Measurements from ENCODE around the gene KCNAB1. TPM values are rescaled to one million over a fixed set of nuclear protein-coding genes. Genes with fewer than 3 reads are reported as not detected.
"Not testable (repeated sequence)": the region's sequence is repeated elsewhere in the genome, so short reads cannot be mapped to it uniquely, and the experiment has no call there.

Gene KCNAB1
- total RNA-seq (not detected in 2 replicates), polyA plus RNA-seq (not detected in 2 replicates), polyA minus RNA-seq (0.07 TPM in 1 of 2 replicates, not detected in the other)
- total RNA-seq (2013), result 0.16 TPM

DNA sequence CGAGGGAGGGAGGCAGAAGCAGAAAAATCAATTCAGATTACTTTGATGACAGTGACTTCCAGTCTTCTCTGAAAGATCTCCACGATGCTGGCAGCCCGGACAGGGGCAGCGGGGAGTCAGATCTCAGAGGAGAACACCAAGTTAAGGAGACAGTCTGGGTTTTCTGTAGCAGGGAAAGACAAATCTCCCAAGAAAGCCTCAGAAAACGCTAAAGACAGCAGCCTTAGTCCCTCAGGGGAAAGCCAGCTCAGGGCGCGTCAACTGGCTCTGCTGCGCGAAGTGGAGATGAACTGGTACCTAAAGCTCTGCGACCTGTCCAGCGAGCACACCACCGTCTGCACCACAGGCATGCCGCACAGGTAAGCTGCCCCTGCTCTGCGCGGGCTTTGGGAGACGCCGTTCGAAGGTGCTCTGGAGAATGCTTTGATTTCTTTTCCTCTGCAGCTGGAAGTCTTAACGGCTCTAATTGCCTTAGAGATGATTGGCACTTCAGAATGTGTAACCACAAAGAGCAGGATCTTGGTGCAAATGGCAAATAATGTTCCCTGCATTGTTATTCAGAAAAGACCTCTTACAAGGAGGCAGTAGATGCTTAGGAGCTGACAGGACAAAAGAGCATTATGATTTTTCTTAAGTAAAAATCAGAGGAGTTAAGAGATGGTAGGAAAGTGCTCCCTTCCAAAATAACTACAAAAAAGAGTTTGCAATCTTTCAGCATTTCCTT is at the start of gene KCNAB1:
Gene KCNAB1 (plus strand): TSS at position 51 of the 724 bp plus-strand sequence.
- Histone ChIP-seq H2AFZ (ENCODE audit: insufficient read depth, low read depth, low read length, poor library complexity, severe bottlenecking) (no peak within 1 kb of the TSS), H3K9ac (ENCODE audit: low read length) (no peak within 1 kb of the TSS), H3K79me2 (ENCODE audit: control insufficient read depth, insufficient read depth, low read length) (no peaks in the 10 kb centered on the region), H4K20me1 (ENCODE audit: control insufficient read depth, insufficient read depth, low read length, poor library complexity, severe bottlenecking) (no peaks in the 10 kb centered on the region), H3K27me3 (replicated peaks in 1 of 4; ENCODE audit: control extremely low read depth in 1 of 4, control insufficient read depth in 3 of 4, insufficient read depth in 4 of 4, low read length in 3 of 4) (peaks cover 0 to 2% (median 0%) of the 10 kb centered on the region in 4 experiments), H3K4me3 (ENCODE audit: control extremely low read depth in 1 of 5, extremely low read depth in 1 of 5, insufficient read depth in 1 of 5, low read depth in 2 of 5, low read length in 4 of 5) (no peak within 1 kb of the TSS), H3K9me3 (ENCODE audit: control extremely low read depth in 1 of 3, control insufficient read depth in 2 of 3, insufficient read depth in 1 of 3, low read length in 2 of 3) (no peaks in the 10 kb centered on the region), H3K27ac (ENCODE audit: low read length in 2 of 2) (no peak within 1 kb of the TSS), H3K4me1 (ENCODE audit: control insufficient read depth in 2 of 2, insufficient read depth in 2 of 2, low read length in 2 of 2) (no peaks in the 10 kb centered on the region), H3K36me3 (replicated peaks in 1 of 2; ENCODE audit: control extremely low read depth in 1 of 2, control insufficient read depth in 1 of 2, extremely low read depth in 1 of 2, insufficient read depth in 2 of 2, low read length in 1 of 2) (no peaks in the 10 kb centered on the region), H3K4me2 (replicated peaks; ENCODE audit: low read depth, low read length, poor library complexity, severe bottlenecking) (no peak within 1 kb of the TSS)
- H3K27me3 Mint-ChIP-seq, result peaks cover 5% of the 10 kb centered on the region
- 52% methylated on average over 19 of the region's 19 CpGs for WGBS (ENCODE audit: insufficient coverage)
- no peak within 1 kb of the TSS for H3K27ac Mint-ChIP-seq
- H3K9me3 Mint-ChIP-seq (ENCODE audit: insufficient read depth), result no peaks in the 10 kb centered on the region
- ATAC-seq (ENCODE audit: low read depth), result no peak
- CTCF ChIA-PET, result no interaction called here
- no peak for DNase-seq
- no peaks in the 10 kb centered on the region for H3K4me1 Mint-ChIP-seq
- no peak within 1 kb of the TSS for H3K4me3 Mint-ChIP-seq
- POLR2A ChIA-PET, result no interaction called here
- intact Hi-C loops (cut with micrococcal nuclease), result no loop called here
- TF ChIP-seq, protein P1, sequence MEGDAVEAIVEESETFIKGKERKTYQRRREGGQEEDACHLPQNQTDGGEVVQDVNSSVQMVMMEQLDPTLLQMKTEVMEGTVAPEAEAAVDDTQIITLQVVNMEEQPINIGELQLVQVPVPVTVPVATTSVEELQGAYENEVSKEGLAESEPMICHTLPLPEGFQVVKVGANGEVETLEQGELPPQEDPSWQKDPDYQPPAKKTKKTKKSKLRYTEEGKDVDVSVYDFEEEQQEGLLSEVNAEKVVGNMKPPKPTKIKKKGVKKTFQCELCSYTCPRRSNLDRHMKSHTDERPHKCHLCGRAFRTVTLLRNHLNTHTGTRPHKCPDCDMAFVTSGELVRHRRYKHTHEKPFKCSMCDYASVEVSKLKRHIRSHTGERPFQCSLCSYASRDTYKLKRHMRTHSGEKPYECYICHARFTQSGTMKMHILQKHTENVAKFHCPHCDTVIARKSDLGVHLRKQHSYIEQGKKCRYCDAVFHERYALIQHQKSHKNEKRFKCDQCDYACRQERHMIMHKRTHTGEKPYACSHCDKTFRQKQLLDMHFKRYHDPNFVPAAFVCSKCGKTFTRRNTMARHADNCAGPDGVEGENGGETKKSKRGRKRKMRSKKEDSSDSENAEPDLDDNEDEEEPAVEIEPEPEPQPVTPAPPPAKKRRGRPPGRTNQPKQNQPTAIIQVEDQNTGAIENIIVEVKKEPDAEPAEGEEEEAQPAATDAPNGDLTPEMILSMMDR (IDR thresholded peaks at IDR 0.05), result no peak
- TF ChIP-seq EZH2 (IDR thresholded peaks at IDR 0.05; ENCODE audit: borderline replicate concordance, insufficient read depth, low read depth, low read length, poor library complexity, severe bottlenecking), result no peak

- H3K4me1 ChIP-seq (ENCODE audit: control insufficient read depth in 2 of 2, insufficient read depth in 2 of 2, low read length in 2 of 2), result no peaks in the 10 kb centered on the region
- no peaks in the 10 kb centered on the region for H3K79me2 ChIP-seq (ENCODE audit: control insufficient read depth, insufficient read depth, low read length)
- H3K9me3 ChIP-seq (ENCODE audit: control extremely low read depth in 1 of 3, control insufficient read depth in 2 of 3, insufficient read depth in 1 of 3, low read length in 2 of 3), result peaks cover 0 to 3% (median 0%) of the 10 kb centered on the region in 3 donors
- ChIA-PET POLR2A (no interaction called here), CTCF (no interaction called here)
- ATAC-seq (ENCODE audit: low read depth) (no peak), DNase-seq (no peak)
- no peaks in the 10 kb centered on the region for H3K4me1 Mint-ChIP-seq
- H3K9me3 Mint-ChIP-seq (ENCODE audit: insufficient read depth), result no peaks in the 10 kb centered on the region
- WGBS (ENCODE audit: insufficient coverage), result no CpG with 5 or more reads among the region's 1 CpG
- no peak overlapping the region for H3K4me2 ChIP-seq (replicated peaks; ENCODE audit: low read depth, low read length, poor library complexity, severe bottlenecking)
- H3K4me3 Mint-ChIP-seq, result no peak overlapping the region
- no peak overlapping the region for H3K27ac Mint-ChIP-seq
- no peaks in the 10 kb centered on the region for H3K36me3 ChIP-seq (replicated peaks in 1 of 2; ENCODE audit: control extremely low read depth in 1 of 2, control insufficient read depth in 1 of 2, extremely low read depth in 1 of 2, insufficient read depth in 2 of 2, low read length in 1 of 2)
- intact Hi-C loops (cut with micrococcal nuclease), result no loop called here
- TF ChIP-seq, protein P1 (IDR thresholded peaks at IDR 0.05), result no peak
- TF ChIP-seq EZH2 (IDR thresholded peaks at IDR 0.05; ENCODE audit: borderline replicate concordance, insufficient read depth, low read depth, low read length, poor library complexity, severe bottlenecking), result no peak
- H2AFZ ChIP-seq (ENCODE audit: insufficient read depth, low read depth, low read length, poor library complexity, severe bottlenecking), result no peak overlapping the region
- H3K27me3 Mint-ChIP-seq, result peaks cover 22% of the 10 kb centered on the region
- no peak overlapping the region for H3K4me3 ChIP-seq (ENCODE audit: control extremely low read depth in 1 of 5, extremely low read depth in 1 of 5, insufficient read depth in 1 of 5, low read depth in 2 of 5, low read length in 4 of 5)
- no peaks in the 10 kb centered on the region for H4K20me1 ChIP-seq (ENCODE audit: control insufficient read depth, insufficient read depth, low read length, poor library complexity, severe bottlenecking)
- no peaks in the 10 kb centered on the region for H3K27me3 ChIP-seq (replicated peaks in 1 of 4; ENCODE audit: control extremely low read depth in 1 of 4, control insufficient read depth in 3 of 4, insufficient read depth in 4 of 4, low read length in 3 of 4)
- no peak overlapping the region for H3K9ac ChIP-seq (ENCODE audit: low read length)
- H3K27ac ChIP-seq (ENCODE audit: low read length in 2 of 2), result no peak overlapping the region
Measured at GRCh38 chr3:156071031-156071430, 49.3 kb upstream of the KCNAB1 start.

GRCh38 chr3:156072950-156073657 is 47.3 kb upstream of the KCNAB1 start:
- ATAC-seq (ENCODE audit: low read depth); CTCF ChIA-PET; H3K4me2 ChIP-seq (replicated peaks; ENCODE audit: low read depth, low read length, poor library complexity, severe bottlenecking); H3K4me3 ChIP-seq (ENCODE audit: control extremely low read depth in 1 of 5, extremely low read depth in 1 of 5, insufficient read depth in 1 of 5, low read depth in 2 of 5, low read length in 4 of 5); H3K9me3 Mint-ChIP-seq (ENCODE audit: insufficient read depth); H3K27me3 ChIP-seq (replicated peaks in 1 of 4; ENCODE audit: control extremely low read depth in 1 of 4, control insufficient read depth in 3 of 4, insufficient read depth in 4 of 4, low read length in 3 of 4); H3K4me1 ChIP-seq (ENCODE audit: control insufficient read depth in 2 of 2, insufficient read depth in 2 of 2, low read length in 2 of 2); H3K4me3 Mint-ChIP-seq; POLR2A ChIA-PET; H3K9me3 ChIP-seq (ENCODE audit: control extremely low read depth in 1 of 3, control insufficient read depth in 2 of 3, insufficient read depth in 1 of 3, low read length in 2 of 3); H3K36me3 ChIP-seq (replicated peaks in 1 of 2; ENCODE audit: control extremely low read depth in 1 of 2, control insufficient read depth in 1 of 2, extremely low read depth in 1 of 2, insufficient read depth in 2 of 2, low read length in 1 of 2); H4K20me1 ChIP-seq (ENCODE audit: control insufficient read depth, insufficient read depth, low read length, poor library complexity, severe bottlenecking); H3K27ac Mint-ChIP-seq; intact Hi-C loops (cut with micrococcal nuclease); H2AFZ ChIP-seq (ENCODE audit: insufficient read depth, low read depth, low read length, poor library complexity, severe bottlenecking); H3K4me1 Mint-ChIP-seq; H3K79me2 ChIP-seq (ENCODE audit: control insufficient read depth, insufficient read depth, low read length); H3K9ac ChIP-seq (ENCODE audit: low read length); DNase-seq; H3K27ac ChIP-seq (ENCODE audit: low read length in 2 of 2): not testable (repeated sequence)
- WGBS (ENCODE audit: insufficient coverage), result 96% methylated on average over 29 of the region's 29 CpGs
- peaks cover 11% of the 10 kb centered on the region for H3K27me3 Mint-ChIP-seq

All from B cell (primary cell).